Transverse colon (tissue), 4 donors: Measurements from ENCODE around the gene FAM120B.

Source experiments
- CTCF ChIP-seq, 5 experiments: fragments of 200-600 bp in 3 of 5; fragments of 450-650 bp in 2 of 5; sonication (generic) in 3 of 5; IDR thresholded peaks; 1 replicate in 2 of 5; 2 replicates in 3 of 5; pipeline ENCODE4 v1.5.1; 2016 to 2017; ENCODE audit warnings: antibody characterized with exemption in 5 of 5, inconsistent platforms in 3 of 5, mild to moderate bottlenecking in 2 of 5, moderate library complexity in 1 of 5
- EP300 ChIP-seq: sonication (generic); formaldehyde crosslinking; IDR thresholded peaks from one replicate; pipeline ENCODE4 v1.6.1; 2017; ENCODE audit warnings: antibody characterized with exemption, low read depth
- POLR2A ChIP-seq: fragments of 450-650 bp; IDR thresholded peaks from one replicate; pipeline ENCODE4 v1.6.1; 2016; ENCODE audit warnings: antibody characterized with exemption, mild to moderate bottlenecking, moderate library complexity
- POLR2AphosphoS5 ChIP-seq, 3 donors: sonication (generic); formaldehyde crosslinking; IDR thresholded peaks; one replicate each; pipeline ENCODE4 v1.6.1; 2016; ENCODE audit warnings: antibody characterized with exemption in 3 of 3

GRCh38 chr6:170437719-170438401, 131.3 kb downstream of the FAM120B start:
- TF ChIP-seq POLR2A (no peak), CTCF (IDR thresholded peaks at IDR 0.05) (no peak), POLR2AphosphoS5 (IDR thresholded peaks at IDR 0.05) (no peak), EP300 (no peak)
